HG03439 (cell line): Measurements from ENCODE around the gene NLN.
"Not testable (repeated sequence)": the region's sequence is repeated elsewhere in the genome, so short reads cannot be mapped to it uniquely, and the experiment has no call there.

Experiments
- ATAC-seq: cut with Tn5 transposase; IDR thresholded peaks from one replicate; pipeline ENCODE4 v1.9.1; 2021; ENCODE audit warnings: mild to moderate bottlenecking, moderate library complexity; ENCODE audit not compliant: unreplicated experiment

Gene NLN

GRCh38 chr5:65828022-65828896 lies 106.3 kb downstream of the NLN start:
- no peak for ATAC-seq

- no peak for ATAC-seq
Observed at GRCh38 chr5:65830856-65831255, 108.9 kb downstream of the NLN start.

- ATAC-seq = no peak
Observed at GRCh38 chr5:65831276-65831675, 109.3 kb downstream of the NLN start.

- ATAC-seq = no peak
Observed at GRCh38 chr5:65832152-65832551, 110.1 kb downstream of the NLN start.

GRCh38 chr5:65832603-65833228 lies 110.7 kb downstream of the NLN start:
- ATAC-seq = no peak

GRCh38 chr5:65833780-65834179 lies 111.8 kb downstream of the NLN start:
- ATAC-seq = no peak

GRCh38 chr5:65834306-65834705 lies 112.3 kb downstream of the NLN start:
- no peak for ATAC-seq

GRCh38 chr5:65835191-65835590 lies 113.2 kb downstream of the NLN start:
- ATAC-seq = no peak

- ATAC-seq = no peak
Observed at GRCh38 chr5:65837139-65837538, 115.1 kb downstream of the NLN start.

- not testable (repeated sequence) for ATAC-seq
Observed at GRCh38 chr5:65839170-65839569, 117.2 kb downstream of the NLN start.

GRCh38 chr5:65840071-65840470 lies 118.1 kb downstream of the NLN start:
- no peak for ATAC-seq

GRCh38 chr5:65844763-65845162 lies 122.8 kb downstream of the NLN start:
- not testable (repeated sequence) for ATAC-seq

- ATAC-seq = no peak
Observed at GRCh38 chr5:65846101-65846500, 124.1 kb downstream of the NLN start.

- not testable (repeated sequence) for ATAC-seq
Observed at GRCh38 chr5:65847019-65847418, 125.0 kb downstream of the NLN start.

- not testable (repeated sequence) for ATAC-seq
Observed at GRCh38 chr5:65849918-65850317, 127.9 kb downstream of the NLN start.

- no peak for ATAC-seq
Observed at GRCh38 chr5:65854925-65855324, 132.9 kb downstream of the NLN start.

GRCh38 chr5:65855766-65856315 lies 133.8 kb downstream of the NLN start:
- ATAC-seq = no peak

GRCh38 chr5:65856520-65856919 lies 134.5 kb downstream of the NLN start:
- ATAC-seq = no peak

GRCh38 chr5:65858316-65858715 lies 136.3 kb downstream of the NLN start:
- no peak for ATAC-seq

GRCh38 chr5:65861830-65862241 lies 139.8 kb downstream of the NLN start:
- no peak for ATAC-seq

- no peak for ATAC-seq
Observed at GRCh38 chr5:65862384-65862783, 140.4 kb downstream of the NLN start.

- no peak for ATAC-seq
Observed at GRCh38 chr5:65863747-65864146, 141.7 kb downstream of the NLN start.
